Coronary artery (tissue), 2 donors: ENCODE results near the gene ST8SIA5.

Source experiments
- DNase-seq: peaks from one replicate; pipeline ENCODE4 v3.0.0-alpha.2; 2017; ENCODE audit warnings: low spot score
- H3K27ac ChIP-seq, 2 donors: fragments of 200-600 bp; sonication (generic); one replicate each; pipeline ENCODE4 v1.5.1; 2016 to 2019
- H3K4me3 ChIP-seq: fragments of 200-600 bp; sonication (generic); 2 replicates; pipeline ENCODE4 v1.5.1; 2016; ENCODE audit warnings: mild to moderate bottlenecking, moderate library complexity
- TF ChIP-seq, protein P1 (sequence below): fragments of 200-600 bp; sonication (generic); IDR thresholded peaks from one replicate; pipeline ENCODE4 v1.5.1; 2019; ENCODE audit warnings: antibody characterized with exemption

ST8SIA5 gene

GRCh38 chr18:46721331-46721730 is 35.5 kb downstream of the ST8SIA5 start:
- Histone ChIP-seq H3K4me3 (no peak overlapping the region), H3K27ac (no peak overlapping the region)
- TF ChIP-seq, protein P1, sequence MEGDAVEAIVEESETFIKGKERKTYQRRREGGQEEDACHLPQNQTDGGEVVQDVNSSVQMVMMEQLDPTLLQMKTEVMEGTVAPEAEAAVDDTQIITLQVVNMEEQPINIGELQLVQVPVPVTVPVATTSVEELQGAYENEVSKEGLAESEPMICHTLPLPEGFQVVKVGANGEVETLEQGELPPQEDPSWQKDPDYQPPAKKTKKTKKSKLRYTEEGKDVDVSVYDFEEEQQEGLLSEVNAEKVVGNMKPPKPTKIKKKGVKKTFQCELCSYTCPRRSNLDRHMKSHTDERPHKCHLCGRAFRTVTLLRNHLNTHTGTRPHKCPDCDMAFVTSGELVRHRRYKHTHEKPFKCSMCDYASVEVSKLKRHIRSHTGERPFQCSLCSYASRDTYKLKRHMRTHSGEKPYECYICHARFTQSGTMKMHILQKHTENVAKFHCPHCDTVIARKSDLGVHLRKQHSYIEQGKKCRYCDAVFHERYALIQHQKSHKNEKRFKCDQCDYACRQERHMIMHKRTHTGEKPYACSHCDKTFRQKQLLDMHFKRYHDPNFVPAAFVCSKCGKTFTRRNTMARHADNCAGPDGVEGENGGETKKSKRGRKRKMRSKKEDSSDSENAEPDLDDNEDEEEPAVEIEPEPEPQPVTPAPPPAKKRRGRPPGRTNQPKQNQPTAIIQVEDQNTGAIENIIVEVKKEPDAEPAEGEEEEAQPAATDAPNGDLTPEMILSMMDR = no peak
- no peak for DNase-seq

DNA sequence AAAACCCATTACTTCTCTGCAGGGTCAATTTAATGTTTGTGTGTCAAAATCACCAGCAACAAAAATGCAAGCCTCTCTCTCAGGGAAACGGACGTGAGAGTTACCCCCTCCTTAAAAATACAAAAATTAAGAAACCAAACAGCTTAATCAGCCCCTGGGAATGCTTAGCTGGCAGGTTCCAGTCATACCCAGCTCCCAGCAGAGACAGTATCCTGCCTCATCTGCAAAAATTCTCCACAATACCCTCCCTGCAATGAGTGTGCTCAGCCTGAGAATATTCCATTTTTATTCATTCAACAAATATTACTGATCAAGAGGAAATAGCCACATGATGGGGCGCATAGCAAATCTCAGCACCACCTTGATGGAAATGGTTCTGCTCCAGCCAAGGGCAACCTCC is 36.3 kb downstream of the ST8SIA5 start:
- no peak for DNase-seq
- Histone ChIP-seq H3K27ac (no peak overlapping the region), H3K4me3 (no peak overlapping the region)
- TF ChIP-seq, protein P1 = no peak

DNA sequence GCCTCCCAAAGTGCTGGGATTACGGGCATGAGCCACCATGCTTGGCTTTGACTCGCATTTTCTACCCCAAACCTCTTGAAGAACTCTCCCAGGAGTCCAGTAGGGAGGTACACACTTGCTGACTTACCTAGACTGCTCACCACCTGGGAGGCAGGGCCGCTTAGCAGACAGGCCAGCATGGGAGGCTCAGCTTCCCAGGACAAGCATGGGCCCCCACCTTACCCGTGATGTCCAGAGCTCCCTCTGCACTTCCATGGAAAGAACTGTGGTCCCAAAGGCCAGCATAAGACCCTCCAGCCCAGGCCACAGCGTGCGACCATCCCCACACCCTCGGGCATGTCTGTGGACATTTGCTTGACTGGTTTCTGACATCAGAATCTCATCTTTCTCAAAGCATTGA is 36.8 kb downstream of the ST8SIA5 start:
- H3K4me3 ChIP-seq = no peak overlapping the region
- TF ChIP-seq, protein P1 = no peak
- no peak overlapping the region for H3K27ac ChIP-seq
- DNase-seq = no peak

GRCh38 chr18:46719388-46719787 is 37.5 kb downstream of the ST8SIA5 start:
- H3K27ac ChIP-seq = no peak overlapping the region

GRCh38 chr18:46718501-46719341 is 38.1 kb downstream of the ST8SIA5 start:
- Histone ChIP-seq H3K27ac (no peak overlapping the region), H3K4me3 (no peak overlapping the region)
- TF ChIP-seq, protein P1 = no peak
- DNase-seq = no peak

More at GRCh38 chr18:46719388-46719787, 37.5 kb downstream of the ST8SIA5 start:
- no peak for DNase-seq
- TF ChIP-seq, protein P1 = no peak
- no peak overlapping the region for H3K4me3 ChIP-seq

GRCh38 chr18:46716827-46717226 is 40.0 kb downstream of the ST8SIA5 start:
- no peak overlapping the region for H3K4me3 ChIP-seq
- TF ChIP-seq, protein P1 = no peak
- no peak for DNase-seq
- no peak overlapping the region for H3K27ac ChIP-seq

GRCh38 chr18:46716336-46716735 is 40.5 kb downstream of the ST8SIA5 start:
- DNase-seq = no peak
- H3K4me3 ChIP-seq = no peak overlapping the region
- no peak overlapping the region for H3K27ac ChIP-seq
- TF ChIP-seq, protein P1 = no peak
